Measurements from ENCODE around the gene FKBP1A. TPM values are rescaled to one million over a fixed set of nuclear protein-coding genes. Genes with fewer than 3 reads are reported as not detected.

FKBP1A gene
- total RNA-seq, 1 experiment from 2014 or later = 196 TPM

DNA sequence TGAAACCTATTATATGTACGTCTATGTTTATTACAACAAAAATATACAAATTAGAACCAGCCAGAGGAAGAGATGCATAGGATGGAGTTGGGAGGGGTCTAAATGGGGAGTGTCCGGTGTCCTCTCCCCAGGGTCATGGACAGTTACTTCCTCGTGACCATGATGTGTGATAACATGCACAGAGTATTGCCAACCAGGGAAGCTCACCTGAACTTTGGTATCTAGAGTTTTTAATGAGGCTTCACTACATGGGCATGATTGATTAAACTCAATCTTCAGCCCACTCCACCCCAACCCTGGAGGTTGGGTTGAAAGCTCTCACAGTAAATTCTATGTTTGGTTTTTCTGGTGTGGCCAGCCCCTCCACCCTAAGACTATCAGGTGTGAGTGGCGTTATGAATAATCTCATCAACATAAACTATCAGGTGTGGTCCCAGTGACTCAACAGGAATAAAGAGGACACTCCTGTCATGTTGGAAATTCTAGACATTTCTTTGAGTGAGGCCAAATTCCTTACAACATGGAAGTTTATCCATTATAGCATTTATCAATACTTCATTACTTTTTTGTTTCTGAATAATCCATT is 36.4 kb upstream of the FKBP1A start:
- H3K4me1 ChIP-seq (ENCODE audit: insufficient read depth, low read length) = peaks cover 7% of the 10 kb centered on the region
- no peaks in the 10 kb centered on the region for H3K27me3 ChIP-seq (ENCODE audit: insufficient read depth, low read length)
- no peak overlapping the region for H3K4me2 ChIP-seq (ENCODE audit: insufficient read depth, insufficient read length, low read length)
- H2AFZ ChIP-seq (ENCODE audit: low read length) = no peak overlapping the region
- H2AK5ac ChIP-seq (ENCODE audit: insufficient read length, low read length) = no peak overlapping the region
- Mint-ChIP-seq H3K36me3 (ENCODE audit: insufficient read depth in 1 of 3, low read depth in 3 of 3) (peaks cover 14 to 28% (median 23%) of the 10 kb centered on the region in 3 experiments), H3K27me3 (ENCODE audit: low read depth) (no peaks in the 10 kb centered on the region), H3K27ac (no peak overlapping the region), H3K9me3 (peaks cover 29 to 32% of the 10 kb centered on the region in 2 experiments), H3K4me1 (peaks cover 61 to 73% of the 10 kb centered on the region in 2 experiments), H3K4me3 (no peak overlapping the region)
- no peak overlapping the region for H2BK12ac ChIP-seq (ENCODE audit: insufficient read length, low read depth, low read length)
- H3T11ph ChIP-seq (ENCODE audit: low read length) = no peak overlapping the region
- no peak for DNase-seq
- TF ChIP-seq, protein P1, sequence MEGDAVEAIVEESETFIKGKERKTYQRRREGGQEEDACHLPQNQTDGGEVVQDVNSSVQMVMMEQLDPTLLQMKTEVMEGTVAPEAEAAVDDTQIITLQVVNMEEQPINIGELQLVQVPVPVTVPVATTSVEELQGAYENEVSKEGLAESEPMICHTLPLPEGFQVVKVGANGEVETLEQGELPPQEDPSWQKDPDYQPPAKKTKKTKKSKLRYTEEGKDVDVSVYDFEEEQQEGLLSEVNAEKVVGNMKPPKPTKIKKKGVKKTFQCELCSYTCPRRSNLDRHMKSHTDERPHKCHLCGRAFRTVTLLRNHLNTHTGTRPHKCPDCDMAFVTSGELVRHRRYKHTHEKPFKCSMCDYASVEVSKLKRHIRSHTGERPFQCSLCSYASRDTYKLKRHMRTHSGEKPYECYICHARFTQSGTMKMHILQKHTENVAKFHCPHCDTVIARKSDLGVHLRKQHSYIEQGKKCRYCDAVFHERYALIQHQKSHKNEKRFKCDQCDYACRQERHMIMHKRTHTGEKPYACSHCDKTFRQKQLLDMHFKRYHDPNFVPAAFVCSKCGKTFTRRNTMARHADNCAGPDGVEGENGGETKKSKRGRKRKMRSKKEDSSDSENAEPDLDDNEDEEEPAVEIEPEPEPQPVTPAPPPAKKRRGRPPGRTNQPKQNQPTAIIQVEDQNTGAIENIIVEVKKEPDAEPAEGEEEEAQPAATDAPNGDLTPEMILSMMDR (conservative IDR thresholded peaks at IDR 0.05) = no peak
- no peak overlapping the region for H4K8ac ChIP-seq (replicated peaks; ENCODE audit: insufficient read length, low read depth, low read length)
- H4K5ac ChIP-seq (ENCODE audit: insufficient read length, low read depth, low read length) = no peak overlapping the region
- WGBS (ENCODE audit: extremely low coverage, insufficient read length, low lambda C conversion rate) = no CpG with 5 or more reads among the region's 4 CpGs
- no peak overlapping the region for H3K18ac ChIP-seq (ENCODE audit: insufficient read length, low read depth, low read length)
- H3K79me1 ChIP-seq (ENCODE audit: insufficient read depth, low read depth, low read length, poor library complexity, severe bottlenecking) = no peaks in the 10 kb centered on the region
- no peaks in the 10 kb centered on the region for H3K23me2 ChIP-seq (ENCODE audit: insufficient read length, low read depth, low read length, poor library complexity, severe bottlenecking)
- H2BK20ac ChIP-seq (ENCODE audit: low read depth, low read length, poor library complexity, severe bottlenecking) = no peak overlapping the region
- no peak overlapping the region for H2BK15ac ChIP-seq (ENCODE audit: low read depth, low read length)
- no peak overlapping the region for H3K14ac ChIP-seq (ENCODE audit: insufficient read depth, low read length)
- H2BK5ac ChIP-seq (ENCODE audit: insufficient read length, low read length) = no peak overlapping the region
- no peak overlapping the region for H4K91ac ChIP-seq (ENCODE audit: insufficient read length, low read depth, low read length)
- no peak overlapping the region for H3K23ac ChIP-seq (ENCODE audit: insufficient read length, low read depth, low read length)
- peaks cover 7% of the 10 kb centered on the region for H3K9me3 ChIP-seq (ENCODE audit: control insufficient read depth, low read depth, low read length)
- H3K9ac ChIP-seq (ENCODE audit: extremely low read depth, insufficient read length, low read length) = no peak overlapping the region
- H3K79me2 ChIP-seq (ENCODE audit: insufficient read depth, low read length) = no peaks in the 10 kb centered on the region
- H2BK120ac ChIP-seq (ENCODE audit: low read depth, low read length, poor library complexity, severe bottlenecking) = no peak overlapping the region
- no peak overlapping the region for H3K27ac ChIP-seq (ENCODE audit: insufficient read length, low read depth, low read length)
- no peak overlapping the region for H3K56ac ChIP-seq (ENCODE audit: insufficient read length, low read depth, low read length)
- H4K20me1 ChIP-seq (ENCODE audit: control insufficient read depth, insufficient read depth, insufficient read length) = no peaks in the 10 kb centered on the region
- H3K4ac ChIP-seq (ENCODE audit: low read depth, low read length) = no peak overlapping the region

Data from H9 (cell line).